ENCODE data around the gene FSTL4. TPM values are rescaled to one million over a fixed set of nuclear protein-coding genes. Genes with fewer than 3 reads are reported as not detected.
A peak's percentile ranks its signal among the peaks of the same experiment; 100 is the strongest.

Gene FSTL4
- polyA plus RNA-seq, 1 donor (not counting 4 experiments of a cell fraction or from before 2014, with no cell fraction given): 1.7 TPM

- no peak overlapping the region for H3K4me2 ChIP-seq (ENCODE audit: control insufficient read depth, extremely low read depth, insufficient read depth, low read depth, low read length)
- no peaks in the 10 kb centered on the region for H3K27me3 ChIP-seq (ENCODE audit: control insufficient read depth, extremely low read depth, insufficient read depth, low read length)
- H3K9me1 ChIP-seq (ENCODE audit: control insufficient read depth, extremely low read depth, insufficient read depth, low read length): no peaks in the 10 kb centered on the region
- no peak overlapping the region for H2AFZ ChIP-seq (ENCODE audit: control insufficient read depth, low read length)
- no peaks in the 10 kb centered on the region for H3K36me3 ChIP-seq (ENCODE audit: control insufficient read depth in 2 of 2, extremely low read depth in 1 of 2, insufficient read depth in 2 of 2, low read length in 2 of 2)
- no peaks in the 10 kb centered on the region for H3K4me1 ChIP-seq (ENCODE audit: control insufficient read depth, extremely low read depth, insufficient read depth, low read length)
- TF ChIP-seq EZH2 (IDR thresholded peaks at IDR 0.05; ENCODE audit: low read length) (no peak), CTCF (optimal IDR thresholded peaks at IDR 0.05 in 1 of 3, IDR thresholded peaks at IDR 0.05 in 1 of 3, conservative IDR thresholded peaks at IDR 0.05 in 1 of 3; ENCODE audit: extremely low read depth in 1 of 3, insufficient read depth in 2 of 3, low read length in 3 of 3) (no peak)
- H3K27ac ChIP-seq (ENCODE audit: control insufficient read depth, insufficient read depth, low read length): no peak overlapping the region
- FAIRE-seq: no peak
- H3K9me3 ChIP-seq (ENCODE audit: control insufficient read depth, low read depth, low read length): no peaks in the 10 kb centered on the region
- no peak overlapping the region for H3K4me3 ChIP-seq (ENCODE audit: control insufficient read depth in 2 of 3, extremely low read depth in 1 of 3, insufficient read depth in 2 of 3, low read depth in 1 of 3, low read length in 3 of 3)
- H4K20me1 ChIP-seq (ENCODE audit: control insufficient read depth, extremely low read depth, insufficient read depth, low read length): no peaks in the 10 kb centered on the region
- H3K9ac ChIP-seq (ENCODE audit: control insufficient read depth, extremely low read depth, insufficient read depth, low read length): no peak overlapping the region
- DNase-seq (ENCODE audit: low read depth, low spot score): no peak
- H3K79me2 ChIP-seq (ENCODE audit: control insufficient read depth, insufficient read depth, low read length): no peaks in the 10 kb centered on the region
- dilution Hi-C loops (cut with MboI; ENCODE audit: extremely low pct_ligation_motif_present, low sequenced_read_pairs): no loop called here
These were observed 204.0 kb downstream of the FSTL4 start for GRCh38 chr5:133408322-133408721.

GRCh38 chr5:133406977-133407632, 205.2 kb downstream of the FSTL4 start:
- FAIRE-seq (peak; percentile 13), DNase-seq (ENCODE audit: low read depth, low spot score) (no peak)
- Histone ChIP-seq H3K9me3 (ENCODE audit: control insufficient read depth, low read depth, low read length) (no peaks in the 10 kb centered on the region), H3K79me2 (ENCODE audit: control insufficient read depth, insufficient read depth, low read length) (no peaks in the 10 kb centered on the region), H3K4me1 (ENCODE audit: control insufficient read depth, extremely low read depth, insufficient read depth, low read length) (no peaks in the 10 kb centered on the region), H3K36me3 (ENCODE audit: control insufficient read depth in 2 of 2, extremely low read depth in 1 of 2, insufficient read depth in 2 of 2, low read length in 2 of 2) (no peaks in the 10 kb centered on the region), H3K9ac (ENCODE audit: control insufficient read depth, extremely low read depth, insufficient read depth, low read length) (no peak overlapping the region), H3K27me3 (ENCODE audit: control insufficient read depth, extremely low read depth, insufficient read depth, low read length) (no peaks in the 10 kb centered on the region), H3K4me2 (ENCODE audit: control insufficient read depth, extremely low read depth, insufficient read depth, low read depth, low read length) (no peak overlapping the region), H2AFZ (ENCODE audit: control insufficient read depth, low read length) (no peak overlapping the region), H3K9me1 (ENCODE audit: control insufficient read depth, extremely low read depth, insufficient read depth, low read length) (no peaks in the 10 kb centered on the region), H4K20me1 (ENCODE audit: control insufficient read depth, extremely low read depth, insufficient read depth, low read length) (no peaks in the 10 kb centered on the region), H3K4me3 (ENCODE audit: control insufficient read depth in 2 of 3, extremely low read depth in 1 of 3, insufficient read depth in 2 of 3, low read depth in 1 of 3, low read length in 3 of 3) (no peak overlapping the region), H3K27ac (ENCODE audit: control insufficient read depth, insufficient read depth, low read length) (no peak overlapping the region)
- TF ChIP-seq CTCF (optimal IDR thresholded peaks at IDR 0.05 in 1 of 3, IDR thresholded peaks at IDR 0.05 in 1 of 3, conservative IDR thresholded peaks at IDR 0.05 in 1 of 3; ENCODE audit: extremely low read depth in 1 of 3, insufficient read depth in 2 of 3, low read length in 3 of 3) (no peak), EZH2 (IDR thresholded peaks at IDR 0.05; ENCODE audit: low read length) (no peak)
- dilution Hi-C loops (cut with MboI; ENCODE audit: extremely low pct_ligation_motif_present, low sequenced_read_pairs): no loop called here

Data from keratinocyte (primary cell).